Hematopoietic multipotent progenitor cell treated with erythropoietin and hydrocortisone succinate and interleukin-3 and kit ligand, for 8 days (in vitro differentiated cells): ENCODE data around the gene WDR37.
"Not testable (repeated sequence)": the region's sequence is repeated elsewhere in the genome, so short reads cannot be mapped to it uniquely, and the experiment has no call there.

Experiments
- DNase-seq: peaks from one replicate; pipeline ENCODE4 v3.0.0-alpha.2; 2015

Gene WDR37

GRCh38 chr10:1056326-1057105 is at the start of gene WDR37:
Gene WDR37 (plus strand): TSS chr10:1056385. CDS start chr10:1072156, 15,771 bp downstream.
- peak; percentile 81 for DNase-seq

GRCh38 chr10:1006573-1006972 is 49.6 kb upstream of the WDR37 start:
- no peak for DNase-seq

GRCh38 chr10:1007583-1007982 is 48.6 kb upstream of the WDR37 start:
- no peak for DNase-seq

DNA sequence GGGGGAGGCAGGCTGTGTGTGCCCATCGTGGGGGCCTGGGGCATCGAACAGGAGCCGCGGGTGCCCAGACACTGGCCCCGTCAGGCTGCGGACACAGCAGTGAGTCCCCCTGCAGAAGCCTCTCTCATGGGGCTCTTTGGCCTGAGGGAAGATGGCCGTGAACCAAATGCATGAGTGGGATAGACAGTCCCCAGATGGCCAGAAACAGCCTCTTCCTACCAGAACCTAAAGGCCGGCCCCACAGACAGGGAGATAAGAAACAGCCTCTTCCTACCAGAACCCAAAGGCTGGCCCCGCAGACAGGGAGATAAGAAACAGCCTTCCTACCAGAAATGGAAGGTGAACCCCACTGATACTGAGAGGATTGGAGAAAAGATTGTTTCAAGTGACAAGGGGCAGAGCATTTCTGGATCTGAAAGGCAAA is 47.1 kb upstream of the WDR37 start:
- DNase-seq = peak; percentile 84

GRCh38 chr10:1009947-1010346 is 46.2 kb upstream of the WDR37 start:
- DNase-seq = not testable (repeated sequence)

DNA sequence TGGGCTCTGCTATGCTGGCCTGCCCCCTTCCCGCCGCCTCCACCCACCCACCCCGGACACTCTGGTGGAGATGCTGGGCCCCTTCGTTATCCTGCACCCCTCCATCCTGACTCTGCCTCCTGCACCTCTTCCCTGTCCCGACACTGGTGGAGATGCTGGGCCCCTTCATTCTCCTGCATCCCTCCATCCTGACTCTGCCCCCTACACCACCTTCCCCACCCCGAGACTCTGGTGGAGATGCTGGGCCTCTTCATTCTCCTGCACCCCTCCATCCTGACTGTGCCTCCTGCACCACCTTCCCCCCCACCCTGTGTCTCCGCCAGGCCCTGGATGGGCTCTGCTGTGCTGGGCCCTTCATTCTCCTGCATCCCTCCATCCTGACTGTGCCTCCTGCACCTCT is 45.5 kb upstream of the WDR37 start:
- DNase-seq = no peak

DNA sequence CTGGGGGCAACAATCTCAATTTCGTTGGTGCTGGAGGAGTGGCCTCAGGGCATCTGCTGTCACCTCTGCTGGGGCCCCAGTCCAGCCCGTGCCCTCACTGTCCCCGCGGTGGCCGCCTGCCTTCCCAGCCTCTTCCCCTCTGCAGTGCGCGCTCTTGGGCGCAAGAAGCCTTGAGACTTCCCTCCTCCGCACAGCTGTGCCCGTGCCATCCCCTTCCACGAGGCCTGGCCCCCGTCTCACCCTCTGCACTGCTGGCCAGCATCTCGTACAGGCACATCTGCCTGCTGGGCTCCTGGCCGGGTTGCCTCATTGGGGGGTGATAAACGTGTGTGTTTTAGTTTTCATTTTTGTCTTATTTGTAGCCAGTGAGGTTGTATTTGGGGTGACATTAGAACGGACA is 44.5 kb upstream of the WDR37 start:
- DNase-seq = no peak

GRCh38 chr10:1015688-1016087 is 40.5 kb upstream of the WDR37 start:
- no peak for DNase-seq

DNA sequence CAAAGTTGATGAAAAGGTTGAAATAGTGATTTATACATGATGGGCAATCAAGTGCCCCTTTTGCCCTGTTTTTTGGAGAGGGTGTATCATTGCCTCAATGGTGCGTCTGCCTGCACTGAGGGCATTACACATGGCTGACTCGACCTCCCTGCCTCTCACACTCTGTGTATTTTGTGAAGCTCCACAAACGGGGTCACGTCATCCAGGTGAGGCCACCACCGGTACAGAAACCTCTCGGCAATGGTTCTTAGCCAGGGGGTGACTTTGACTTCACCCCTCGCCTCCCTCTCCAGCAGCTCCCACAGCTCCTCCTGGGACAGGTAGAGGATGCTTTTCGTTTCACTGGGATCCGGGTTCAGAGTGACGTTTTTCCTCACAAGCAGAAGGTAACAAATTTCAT is 36.8 kb upstream of the WDR37 start:
- DNase-seq = no peak

DNA sequence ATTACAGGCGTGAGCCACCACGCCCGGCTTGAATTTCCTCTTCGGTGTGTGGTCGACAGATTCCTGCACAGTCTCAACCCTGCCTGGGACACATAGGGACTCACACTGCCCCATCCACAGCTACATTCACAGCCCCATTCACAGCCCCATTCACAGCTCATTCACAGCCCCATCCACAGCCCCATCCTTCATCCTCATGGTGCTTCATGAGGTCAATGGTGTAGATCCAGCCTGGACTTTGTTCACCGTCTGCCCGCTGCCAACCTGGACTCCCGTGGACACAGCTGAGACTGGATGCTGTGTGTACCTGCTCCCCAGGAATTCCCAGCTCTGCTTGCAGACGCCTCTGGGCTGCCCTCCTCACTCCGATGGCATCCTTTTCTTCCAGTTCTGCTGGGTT is 35.7 kb upstream of the WDR37 start:
- no peak for DNase-seq

DNA sequence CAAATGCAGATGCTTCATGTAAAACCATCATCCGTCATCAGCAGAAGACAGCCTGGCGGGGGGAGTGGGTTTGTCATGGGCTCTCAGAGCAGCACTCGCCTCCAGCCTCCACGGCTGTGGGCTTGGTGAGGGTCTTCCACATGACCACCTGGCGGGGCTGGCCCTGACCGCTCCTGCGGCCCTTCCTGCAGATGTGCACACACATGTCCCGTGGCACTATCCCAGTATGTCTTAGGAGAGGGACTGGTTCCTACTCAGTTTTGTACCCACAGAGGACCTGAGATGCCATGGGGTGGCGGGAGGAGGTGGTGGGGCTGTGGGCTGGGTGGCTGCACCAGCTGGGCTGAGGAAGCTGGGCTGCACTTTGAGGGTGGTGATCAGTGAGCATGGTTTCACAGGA is 35.2 kb upstream of the WDR37 start:
- DNase-seq = no peak

DNA sequence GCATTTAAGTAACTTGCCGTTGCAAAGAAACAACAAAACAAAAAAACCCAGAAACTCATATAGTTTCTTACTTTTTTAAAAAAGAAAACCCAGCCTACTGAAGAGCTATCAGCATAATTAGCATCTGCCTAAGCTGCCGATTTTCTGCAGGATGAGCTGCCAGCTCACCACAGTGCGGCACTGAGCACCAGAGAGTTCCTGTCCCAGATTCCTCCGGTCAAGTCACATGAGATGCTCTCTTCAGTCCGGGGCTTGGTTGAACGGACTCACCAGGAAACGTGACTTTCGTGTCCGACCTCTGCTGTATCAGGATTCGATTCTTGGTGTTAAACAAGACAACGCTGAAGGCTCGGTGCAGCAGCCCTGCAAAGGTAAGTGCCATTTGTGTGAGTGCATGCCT is 33.8 kb upstream of the WDR37 start:
- DNase-seq = no peak

GRCh38 chr10:1024103-1024502 is 32.1 kb upstream of the WDR37 start:
- DNase-seq = no peak

DNA sequence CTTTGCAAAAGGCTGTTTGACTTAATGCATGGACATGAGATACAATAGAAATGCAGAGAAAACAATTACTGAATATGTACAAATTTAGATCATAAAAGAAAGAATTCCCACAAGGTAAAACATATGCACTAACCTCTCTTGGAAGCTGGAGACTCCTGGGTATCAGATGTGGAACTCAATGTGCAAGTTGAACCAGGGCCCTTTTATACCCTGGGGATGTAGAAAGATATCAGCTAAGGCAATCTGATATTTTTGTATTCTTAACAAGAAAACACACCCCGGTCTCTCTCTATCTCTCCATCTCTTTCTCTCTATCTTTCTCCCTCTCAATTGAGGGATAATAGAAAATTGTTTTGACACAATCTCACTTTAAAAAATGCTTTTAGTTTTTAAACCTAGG is 30.5 kb upstream of the WDR37 start, which contains the start of gene IDI2:
IDI2 (minus strand) TSS at position 177 of the 400 bp plus-strand sequence. CDS start 1,136 bp downstream, outside the sequence.
- DNase-seq = no peak

GRCh38 chr10:1026578-1026977 is 29.6 kb upstream of the WDR37 start:
- DNase-seq = no peak

GRCh38 chr10:1029838-1030237 is 26.3 kb upstream of the WDR37 start:
- DNase-seq = no peak

- no peak for DNase-seq
Measured at GRCh38 chr10:1033601-1034000, 22.6 kb upstream of the WDR37 start.

- DNase-seq = no peak
Measured at GRCh38 chr10:1034758-1035157, 21.4 kb upstream of the WDR37 start.

- DNase-seq = no peak
Measured at GRCh38 chr10:1035201-1035600, 21.0 kb upstream of the WDR37 start.

GRCh38 chr10:1036341-1036791 is 19.8 kb upstream of the WDR37 start:
- no peak for DNase-seq

GRCh38 chr10:1037098-1037497 is 19.1 kb upstream of the WDR37 start:
- no peak for DNase-seq

- not testable (repeated sequence) for DNase-seq
Measured at GRCh38 chr10:1038769-1039168, 17.4 kb upstream of the WDR37 start.

DNA sequence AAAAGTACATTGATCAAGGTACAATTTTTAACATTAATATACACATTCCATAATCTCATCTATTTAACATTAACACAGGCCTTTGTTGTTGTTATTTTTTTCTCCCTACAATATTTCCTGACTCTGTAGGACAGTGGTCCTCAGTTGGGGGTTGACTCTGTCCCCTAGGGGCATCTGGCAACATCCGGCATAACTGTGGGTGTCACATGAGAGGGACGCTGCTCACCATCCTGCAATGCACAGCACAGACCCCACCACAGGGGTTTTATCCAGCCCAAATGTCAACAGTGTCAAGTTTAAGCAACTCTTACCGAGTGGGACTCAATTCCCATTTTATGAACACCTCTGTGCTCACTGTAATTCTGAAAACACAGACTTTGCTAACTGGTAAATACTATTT is 16.1 kb upstream of the WDR37 start:
- DNase-seq = no peak

DNA sequence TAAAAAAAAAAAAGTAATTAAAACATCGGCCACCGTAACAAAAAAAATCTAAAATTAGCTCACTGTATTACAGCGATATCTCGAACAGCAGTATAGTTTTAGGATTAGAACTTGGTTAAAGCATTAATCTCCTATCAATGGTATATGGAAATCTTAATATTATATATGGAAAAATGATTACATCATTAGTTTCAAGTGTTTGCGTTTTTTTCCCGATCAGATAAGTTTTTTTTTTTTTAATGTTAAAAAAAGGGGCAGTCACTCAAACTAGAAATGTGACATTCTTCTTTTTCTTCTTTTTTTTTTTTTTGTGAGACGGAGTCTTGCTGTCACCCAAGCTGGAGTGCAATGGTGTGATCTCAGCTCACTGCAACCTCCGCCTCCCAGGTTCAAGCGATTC is 14.7 kb upstream of the WDR37 start:
- DNase-seq = no peak

GRCh38 chr10:1043532-1043995 is 12.6 kb upstream of the WDR37 start:
- peak; percentile 37 for DNase-seq
